Brain microvascular endothelial cell (primary cell): ENCODE measurements around the gene PABPN1.
A peak's percentile ranks its signal among the peaks of the same experiment; 100 is the strongest.
"Not testable (repeated sequence)": the region's sequence is repeated elsewhere in the genome, so short reads cannot be mapped to it uniquely, and the experiment has no call there.

ENCODE experiments used
- DNase-seq: peaks from one replicate; pipeline ENCODE4 v3.0.0-alpha.2; 2020
- H3K27ac ChIP-seq: fragments of 250-450 bp; sonication (Bioruptor Pico); 2 replicates; pipeline ENCODE4 v1.5.1; 2020; ENCODE audit warnings: mild to moderate bottlenecking, moderate library complexity
- H3K27me3 ChIP-seq: fragments of 250-450 bp; sonication (Bioruptor Pico); replicated peaks from 2 replicates; pipeline ENCODE4 v1.5.1; 2020; ENCODE audit warnings: mild to moderate bottlenecking
- H3K36me3 ChIP-seq: fragments of 250-450 bp; sonication (Bioruptor Pico); replicated peaks from 2 replicates; pipeline ENCODE4 v1.5.1; 2020; ENCODE audit warnings: mild to moderate bottlenecking
- H3K4me3 ChIP-seq: 2 replicates; pipeline ENCODE4 v1.5.1; 2011; ENCODE audit warnings: low read depth, mild to moderate bottlenecking, control low read depth, low read length, moderate library complexity
- in situ Hi-C: cut with HindIII; loops from 2 replicates; pipeline ENCODE4 v1.10.0; 2017; ENCODE audit warnings: low sequenced_read_pairs, low pct_ligation_motif_present
- TF ChIP-seq, protein P1 (sequence below): IDR thresholded peaks from 2 replicates; pipeline ENCODE4 v1.5.1; 2011; ENCODE audit warnings: low read depth, mild to moderate bottlenecking, moderate library complexity, low read length, control low read depth, inconsistent platforms; ENCODE audit errors: missing control alignments

The PABPN1 gene

DNA sequence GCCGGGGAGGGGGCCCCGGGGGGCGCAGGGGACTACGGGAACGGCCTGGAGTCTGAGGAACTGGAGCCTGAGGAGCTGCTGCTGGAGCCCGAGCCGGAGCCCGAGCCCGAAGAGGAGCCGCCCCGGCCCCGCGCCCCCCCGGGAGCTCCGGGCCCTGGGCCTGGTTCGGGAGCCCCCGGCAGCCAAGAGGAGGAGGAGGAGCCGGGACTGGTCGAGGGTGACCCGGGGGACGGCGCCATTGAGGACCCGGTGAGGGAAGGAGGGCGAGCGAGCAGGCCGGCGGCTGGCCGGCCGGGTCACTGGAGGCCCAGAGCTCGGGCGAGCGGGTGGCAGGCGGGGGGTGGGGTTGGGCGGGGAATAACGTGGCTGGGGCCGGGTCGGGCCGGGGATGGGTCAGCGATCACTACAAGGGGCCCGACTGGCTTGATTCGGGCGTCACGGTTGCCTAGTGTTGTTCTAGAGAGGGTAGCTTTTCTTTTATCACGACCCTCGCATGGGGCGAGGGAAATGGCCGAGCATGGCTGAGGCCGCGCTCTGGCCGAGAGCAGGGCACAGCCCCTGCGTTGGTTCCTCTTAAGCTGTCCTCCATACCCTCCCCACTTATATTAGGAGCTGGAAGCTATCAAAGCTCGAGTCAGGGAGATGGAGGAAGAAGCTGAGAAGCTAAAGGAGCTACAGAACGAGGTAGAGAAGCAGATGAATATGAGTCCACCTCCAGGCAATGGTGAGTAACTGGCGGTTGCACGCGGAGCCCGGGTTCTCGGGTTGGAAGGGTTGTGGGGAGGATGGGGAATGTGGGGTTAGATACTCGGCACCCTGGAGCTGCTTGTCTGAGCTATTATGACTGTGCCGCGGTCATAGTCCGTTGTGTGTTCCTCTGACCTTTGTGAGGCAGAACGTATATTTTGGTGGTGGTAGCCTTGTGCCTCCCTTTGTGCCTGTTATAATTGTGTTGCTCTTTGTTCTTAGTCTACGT, 603 bp downstream of the PABPN1 start:
- DNase-seq: peak; percentile 46
- in situ Hi-C loops: no loop called here
- Histone ChIP-seq H3K27me3 (no peaks in the 10 kb centered on the region), H3K36me3 (peaks cover 35% of the 10 kb centered on the region), H3K27ac (peak overlapping the region; percentile 94), H3K4me3 (peak overlapping the region; percentile 86)
- TF ChIP-seq, protein P1, sequence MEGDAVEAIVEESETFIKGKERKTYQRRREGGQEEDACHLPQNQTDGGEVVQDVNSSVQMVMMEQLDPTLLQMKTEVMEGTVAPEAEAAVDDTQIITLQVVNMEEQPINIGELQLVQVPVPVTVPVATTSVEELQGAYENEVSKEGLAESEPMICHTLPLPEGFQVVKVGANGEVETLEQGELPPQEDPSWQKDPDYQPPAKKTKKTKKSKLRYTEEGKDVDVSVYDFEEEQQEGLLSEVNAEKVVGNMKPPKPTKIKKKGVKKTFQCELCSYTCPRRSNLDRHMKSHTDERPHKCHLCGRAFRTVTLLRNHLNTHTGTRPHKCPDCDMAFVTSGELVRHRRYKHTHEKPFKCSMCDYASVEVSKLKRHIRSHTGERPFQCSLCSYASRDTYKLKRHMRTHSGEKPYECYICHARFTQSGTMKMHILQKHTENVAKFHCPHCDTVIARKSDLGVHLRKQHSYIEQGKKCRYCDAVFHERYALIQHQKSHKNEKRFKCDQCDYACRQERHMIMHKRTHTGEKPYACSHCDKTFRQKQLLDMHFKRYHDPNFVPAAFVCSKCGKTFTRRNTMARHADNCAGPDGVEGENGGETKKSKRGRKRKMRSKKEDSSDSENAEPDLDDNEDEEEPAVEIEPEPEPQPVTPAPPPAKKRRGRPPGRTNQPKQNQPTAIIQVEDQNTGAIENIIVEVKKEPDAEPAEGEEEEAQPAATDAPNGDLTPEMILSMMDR: no peak

DNA sequence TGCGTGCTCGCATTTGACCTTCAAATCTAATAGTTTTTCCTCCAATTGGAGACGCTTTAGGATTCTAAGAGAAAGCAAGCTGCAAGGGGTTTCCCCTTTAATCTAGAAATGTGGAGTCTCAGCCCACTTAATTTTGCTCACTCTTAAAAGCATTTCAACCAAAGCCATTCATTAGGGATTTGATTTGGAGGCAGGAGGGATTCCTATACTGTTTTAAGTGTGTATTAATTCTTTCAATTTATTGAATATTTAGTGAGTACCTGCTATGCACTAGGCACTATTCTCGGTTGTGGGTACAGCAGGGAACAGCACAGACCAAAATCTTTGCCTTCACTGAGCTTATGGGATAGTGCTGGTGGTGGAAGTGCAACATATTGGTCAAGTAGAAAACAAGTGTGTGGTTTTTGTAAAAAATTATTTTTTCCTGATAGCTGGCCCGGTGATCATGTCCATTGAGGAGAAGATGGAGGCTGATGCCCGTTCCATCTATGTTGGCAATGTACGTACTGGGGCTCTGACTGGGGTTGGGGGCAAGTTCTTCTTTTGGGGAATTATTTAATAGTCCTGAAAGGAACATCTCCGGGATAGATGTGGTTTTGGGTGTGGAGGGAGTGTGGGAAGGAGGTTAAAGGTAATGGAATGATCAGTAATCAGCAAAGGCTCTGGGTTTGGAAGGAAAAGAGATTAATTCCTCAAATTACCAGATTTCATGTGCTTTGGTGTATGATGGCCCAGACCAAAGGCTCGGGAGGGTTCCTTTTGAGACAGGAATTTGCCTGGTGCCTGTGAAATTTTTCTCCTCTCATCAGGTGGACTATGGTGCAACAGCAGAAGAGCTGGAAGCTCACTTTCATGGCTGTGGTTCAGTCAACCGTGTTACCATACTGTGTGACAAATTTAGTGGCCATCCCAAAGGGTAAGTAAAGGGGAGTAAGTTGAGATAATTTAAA, 1.6 kb downstream of the PABPN1 start:
- Histone ChIP-seq H3K36me3 (peaks cover 35% of the 10 kb centered on the region), H3K27me3 (no peaks in the 10 kb centered on the region), H3K27ac (peak overlapping the region; percentile 94), H3K4me3 (peak overlapping the region; percentile 86)
- TF ChIP-seq, protein P1: no peak
- no peak for DNase-seq
- in situ Hi-C loops: no loop called here

DNA sequence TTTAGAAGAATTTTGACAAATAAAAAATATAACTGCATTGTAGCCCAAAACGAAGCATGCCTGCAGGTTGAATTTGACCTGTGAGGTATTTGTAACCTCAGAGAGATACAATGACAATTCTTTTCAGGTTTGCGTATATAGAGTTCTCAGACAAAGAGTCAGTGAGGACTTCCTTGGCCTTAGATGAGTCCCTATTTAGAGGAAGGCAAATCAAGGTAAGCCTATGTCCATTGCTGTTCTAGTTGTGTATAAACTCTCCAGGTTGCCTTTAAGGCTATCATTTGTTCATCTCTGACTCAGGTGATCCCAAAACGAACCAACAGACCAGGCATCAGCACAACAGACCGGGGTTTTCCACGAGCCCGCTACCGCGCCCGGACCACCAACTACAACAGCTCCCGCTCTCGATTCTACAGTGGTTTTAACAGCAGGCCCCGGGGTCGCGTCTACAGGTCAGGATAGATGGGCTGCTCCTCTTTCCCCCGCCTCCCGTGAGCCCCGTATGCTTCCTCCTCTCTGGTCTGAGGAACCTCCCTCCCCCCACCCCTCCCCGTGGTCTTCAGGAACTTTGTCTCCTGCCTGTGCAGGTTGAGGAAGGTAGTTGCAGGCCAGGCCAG, 2.7 kb downstream of the PABPN1 start:
- no peak overlapping the region for H3K4me3 ChIP-seq
- TF ChIP-seq, protein P1: no peak
- in situ Hi-C loops: no loop called here
- H3K27ac ChIP-seq: no peak overlapping the region
- no peaks in the 10 kb centered on the region for H3K27me3 ChIP-seq
- H3K36me3 ChIP-seq: peaks cover 35% of the 10 kb centered on the region
- no peak for DNase-seq

DNA sequence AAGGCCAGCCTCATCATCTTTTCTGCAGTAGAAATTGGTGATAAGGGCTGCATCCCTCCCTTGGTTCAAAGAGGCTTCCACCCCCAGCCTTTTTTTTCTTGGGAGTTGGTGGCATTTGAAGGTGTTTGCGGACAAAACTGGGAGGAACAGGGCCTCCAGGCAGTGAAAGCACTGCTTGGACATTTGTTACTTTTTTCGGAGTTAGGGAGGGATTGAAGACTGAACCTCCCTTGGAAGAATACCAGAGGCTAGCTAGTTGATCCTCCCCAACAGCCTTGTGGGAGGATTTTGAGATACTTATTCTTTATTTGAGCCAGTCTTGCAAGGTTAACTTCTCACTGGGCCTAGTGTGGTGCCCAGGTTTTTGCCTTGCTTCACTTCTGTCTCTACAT, 3.2 kb downstream of the PABPN1 start:
- in situ Hi-C loops: no loop called here
- DNase-seq: no peak
- TF ChIP-seq, protein P1: no peak

DNA sequence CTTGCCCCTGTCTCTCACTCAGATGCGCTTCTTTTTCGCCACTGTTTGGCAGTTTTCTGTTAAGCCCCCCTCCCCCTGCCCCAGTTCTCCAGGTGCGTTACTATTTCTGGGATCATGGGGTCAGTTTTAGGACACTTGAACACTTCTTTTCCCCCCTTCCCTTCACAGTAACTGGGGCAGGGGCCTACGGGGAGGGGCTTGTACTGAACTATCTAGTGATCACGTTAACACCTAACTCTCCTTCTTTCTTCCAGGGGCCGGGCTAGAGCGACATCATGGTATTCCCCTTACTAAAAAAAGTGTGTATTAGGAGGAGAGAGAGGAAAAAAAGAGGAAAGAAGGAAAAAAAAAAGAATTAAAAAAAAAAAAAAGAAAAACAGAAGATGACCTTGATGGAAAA, 3.7 kb downstream of the PABPN1 start:
- no peak overlapping the region for H3K4me3 ChIP-seq
- no peak for DNase-seq
- in situ Hi-C loops: no loop called here
- TF ChIP-seq, protein P1: no peak
- no peak overlapping the region for H3K27ac ChIP-seq
- H3K27me3 ChIP-seq: no peaks in the 10 kb centered on the region
- H3K36me3 ChIP-seq: peaks cover 31% of the 10 kb centered on the region

More for the DNA sequence above, 3.2 kb downstream of the PABPN1 start:
- Histone ChIP-seq H3K36me3 (peaks cover 35% of the 10 kb centered on the region), H3K27me3 (no peaks in the 10 kb centered on the region), H3K27ac (no peak overlapping the region), H3K4me3 (no peak overlapping the region)

DNA sequence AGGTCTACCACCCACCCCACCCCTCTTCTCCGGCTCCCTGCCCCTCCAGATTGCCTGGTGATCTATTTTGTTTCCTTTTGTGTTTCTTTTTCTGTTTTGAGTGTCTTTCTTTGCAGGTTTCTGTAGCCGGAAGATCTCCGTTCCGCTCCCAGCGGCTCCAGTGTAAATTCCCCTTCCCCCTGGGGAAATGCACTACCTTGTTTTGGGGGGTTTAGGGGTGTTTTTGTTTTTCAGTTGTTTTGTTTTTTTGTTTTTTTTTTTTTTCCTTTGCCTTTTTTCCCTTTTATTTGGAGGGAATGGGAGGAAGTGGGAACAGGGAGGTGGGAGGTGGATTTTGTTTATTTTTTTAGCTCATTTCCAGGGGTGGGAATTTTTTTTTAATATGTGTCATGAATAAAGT, 4.5 kb downstream of the PABPN1 start:
- H3K27ac ChIP-seq, DNase-seq, H3K4me3 ChIP-seq, in situ Hi-C loops, H3K27me3 ChIP-seq: not testable (repeated sequence)
- peaks cover 27% of the 10 kb centered on the region for H3K36me3 ChIP-seq
